ENCODE results near the gene GALNTL6.

GALNTL6 gene

GRCh38 chr4:172127168-172127567 lies 314.0 kb downstream of the GALNTL6 start:
- no peak for DNase-seq

GRCh38 chr4:172129593-172129992 lies 316.4 kb downstream of the GALNTL6 start:
- no peak for DNase-seq

- DNase-seq = no peak
These were observed 321.3 kb downstream of the GALNTL6 start for GRCh38 chr4:172134521-172134920.

- DNase-seq = no peak
These were observed 327.8 kb downstream of the GALNTL6 start for GRCh38 chr4:172141025-172141424.

GRCh38 chr4:172142281-172142741 lies 329.1 kb downstream of the GALNTL6 start:
- DNase-seq = no peak

- DNase-seq = no peak
These were observed 330.6 kb downstream of the GALNTL6 start for GRCh38 chr4:172143605-172144314.

GRCh38 chr4:172147687-172148086 lies 334.5 kb downstream of the GALNTL6 start:
- DNase-seq = no peak

GRCh38 chr4:172149329-172149728 lies 336.1 kb downstream of the GALNTL6 start:
- DNase-seq = no peak

- DNase-seq = no peak
These were observed 339.1 kb downstream of the GALNTL6 start for GRCh38 chr4:172152284-172152683.

- DNase-seq = no peak
These were observed 340.5 kb downstream of the GALNTL6 start for GRCh38 chr4:172153719-172154118.

GRCh38 chr4:172155838-172156345 lies 342.7 kb downstream of the GALNTL6 start:
- DNase-seq = no peak

- DNase-seq = no peak
These were observed 344.7 kb downstream of the GALNTL6 start for GRCh38 chr4:172157946-172158345.

GRCh38 chr4:172163215-172163614 lies 350.0 kb downstream of the GALNTL6 start:
- DNase-seq = no peak

- no peak for DNase-seq
These were observed 355.7 kb downstream of the GALNTL6 start for GRCh38 chr4:172168888-172169287.

- no peak for DNase-seq
These were observed 356.7 kb downstream of the GALNTL6 start for GRCh38 chr4:172169871-172170270.

- DNase-seq = no peak
These were observed 360.0 kb downstream of the GALNTL6 start for GRCh38 chr4:172173206-172173605.

GRCh38 chr4:172177382-172177781 lies 364.2 kb downstream of the GALNTL6 start:
- no peak for DNase-seq

- DNase-seq = no peak
These were observed 375.2 kb downstream of the GALNTL6 start for GRCh38 chr4:172188248-172188988.

GRCh38 chr4:172202480-172203076 lies 389.4 kb downstream of the GALNTL6 start:
- no peak for DNase-seq

GRCh38 chr4:172207258-172207657 lies 394.1 kb downstream of the GALNTL6 start:
- no peak for DNase-seq

- no peak for DNase-seq
These were observed 394.7 kb downstream of the GALNTL6 start for GRCh38 chr4:172207886-172208285.

GRCh38 chr4:172220679-172221078 lies 407.5 kb downstream of the GALNTL6 start:
- no peak for DNase-seq

GRCh38 chr4:172225457-172225856 lies 412.3 kb downstream of the GALNTL6 start:
- DNase-seq = no peak

GRCh38 chr4:172232966-172233365 lies 419.8 kb downstream of the GALNTL6 start:
- no peak for DNase-seq
